ENCODE results near the gene LSR.

GRCh38 chr19:35226748-35227147 is 22.1 kb upstream of the LSR start:
- TF ChIP-seq, protein P1, sequence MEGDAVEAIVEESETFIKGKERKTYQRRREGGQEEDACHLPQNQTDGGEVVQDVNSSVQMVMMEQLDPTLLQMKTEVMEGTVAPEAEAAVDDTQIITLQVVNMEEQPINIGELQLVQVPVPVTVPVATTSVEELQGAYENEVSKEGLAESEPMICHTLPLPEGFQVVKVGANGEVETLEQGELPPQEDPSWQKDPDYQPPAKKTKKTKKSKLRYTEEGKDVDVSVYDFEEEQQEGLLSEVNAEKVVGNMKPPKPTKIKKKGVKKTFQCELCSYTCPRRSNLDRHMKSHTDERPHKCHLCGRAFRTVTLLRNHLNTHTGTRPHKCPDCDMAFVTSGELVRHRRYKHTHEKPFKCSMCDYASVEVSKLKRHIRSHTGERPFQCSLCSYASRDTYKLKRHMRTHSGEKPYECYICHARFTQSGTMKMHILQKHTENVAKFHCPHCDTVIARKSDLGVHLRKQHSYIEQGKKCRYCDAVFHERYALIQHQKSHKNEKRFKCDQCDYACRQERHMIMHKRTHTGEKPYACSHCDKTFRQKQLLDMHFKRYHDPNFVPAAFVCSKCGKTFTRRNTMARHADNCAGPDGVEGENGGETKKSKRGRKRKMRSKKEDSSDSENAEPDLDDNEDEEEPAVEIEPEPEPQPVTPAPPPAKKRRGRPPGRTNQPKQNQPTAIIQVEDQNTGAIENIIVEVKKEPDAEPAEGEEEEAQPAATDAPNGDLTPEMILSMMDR (IDR thresholded peaks at IDR 0.05), result no peak
- TF ChIP-seq ZFX (IDR thresholded peaks at IDR 0.05; ENCODE audit: borderline replicate concordance), result no peak

Data from 22Rv1 (cell line).